ENCODE measurements around the gene IFRD1.

Gene IFRD1

GRCh38 chr7:112449902-112450806, at the start of gene IFRD1:
IFRD1 (plus strand) TSS chr7:112450460; CDS start chr7:112450689, 229 bp downstream.
- H3K4me3 ChIP-seq (ENCODE audit: low read length in 2 of 2) = peak within 1 kb of the TSS; percentile 98 to 99
- no peaks in the 10 kb centered on the region for H3K36me3 ChIP-seq (ENCODE audit: control insufficient read depth in 2 of 2, insufficient read depth in 2 of 2, low read length in 2 of 2)
- H3K27me3 ChIP-seq (ENCODE audit: control insufficient read depth in 1 of 2, insufficient read depth in 2 of 2, low read length in 2 of 2) = no peaks in the 10 kb centered on the region
- H3K27ac ChIP-seq (ENCODE audit: low read length) = peak within 1 kb of the TSS; percentile 99
- peak within 1 kb of the TSS; percentile 98 to 99 for H3K9ac ChIP-seq (ENCODE audit: low read length in 2 of 2)
- H3K4me1 ChIP-seq (ENCODE audit: control insufficient read depth, insufficient read depth, low read length) = peaks cover 23% of the 10 kb centered on the region
- H3K9me3 ChIP-seq (ENCODE audit: control insufficient read depth in 2 of 2, low read length in 2 of 2) = no peaks in the 10 kb centered on the region

DNA sequence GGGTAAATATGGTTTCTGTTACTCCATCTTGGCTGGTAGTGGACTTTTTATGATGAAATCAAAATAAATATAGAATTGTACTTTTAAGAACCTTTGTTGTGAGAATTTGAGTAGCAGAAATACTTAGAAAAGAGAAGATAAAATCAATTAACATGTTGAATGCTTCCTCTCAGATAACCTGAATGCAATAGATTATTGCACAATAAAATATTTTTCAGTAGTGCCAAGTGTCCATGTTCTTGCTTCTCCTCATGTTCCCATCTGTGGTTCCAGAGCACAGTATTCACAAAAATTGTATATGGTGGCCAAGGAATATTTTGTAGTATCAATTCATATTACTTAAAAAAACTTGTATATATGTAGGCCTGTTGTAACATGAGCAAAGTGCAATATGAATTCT, 45.9 kb upstream of the IFRD1 start:
- Histone ChIP-seq H3K27me3 (ENCODE audit: control insufficient read depth in 1 of 2, insufficient read depth in 2 of 2, low read length in 2 of 2) (no peaks in the 10 kb centered on the region), H3K27ac (ENCODE audit: low read length) (no peak overlapping the region), H3K9ac (ENCODE audit: low read length in 2 of 2) (no peak overlapping the region), H3K4me1 (ENCODE audit: control insufficient read depth, insufficient read depth, low read length) (no peaks in the 10 kb centered on the region), H3K36me3 (ENCODE audit: control insufficient read depth in 2 of 2, insufficient read depth in 2 of 2, low read length in 2 of 2) (no peaks in the 10 kb centered on the region), H3K9me3 (ENCODE audit: control insufficient read depth in 2 of 2, low read length in 2 of 2) (no peaks in the 10 kb centered on the region), H3K4me3 (ENCODE audit: low read length in 2 of 2) (no peak overlapping the region)

DNA sequence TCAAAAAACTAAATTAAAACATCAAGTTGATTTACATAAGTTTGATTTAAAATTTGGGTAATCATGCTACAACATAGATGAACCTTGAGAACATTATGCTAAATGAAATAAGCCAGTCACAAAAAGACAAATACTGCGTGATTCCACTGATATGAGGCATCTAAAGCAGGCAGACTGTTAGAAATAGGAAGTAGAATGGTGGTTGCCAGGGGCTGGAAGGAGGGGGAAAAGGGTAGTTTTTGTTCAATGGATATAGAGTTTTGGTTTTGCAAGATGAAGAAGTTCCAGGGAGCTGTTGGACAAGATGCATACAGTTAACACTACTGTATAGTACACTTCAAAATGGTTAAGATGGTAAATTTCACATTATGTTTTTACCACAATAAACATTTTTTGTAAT, 45.0 kb upstream of the IFRD1 start:
- no peaks in the 10 kb centered on the region for H3K4me1 ChIP-seq (ENCODE audit: control insufficient read depth, insufficient read depth, low read length)
- H3K27ac ChIP-seq (ENCODE audit: low read length) = no peak overlapping the region
- no peaks in the 10 kb centered on the region for H3K9me3 ChIP-seq (ENCODE audit: control insufficient read depth in 2 of 2, low read length in 2 of 2)
- H3K9ac ChIP-seq (ENCODE audit: low read length in 2 of 2) = no peak overlapping the region
- H3K36me3 ChIP-seq (ENCODE audit: control insufficient read depth in 2 of 2, insufficient read depth in 2 of 2, low read length in 2 of 2) = no peaks in the 10 kb centered on the region
- no peaks in the 10 kb centered on the region for H3K27me3 ChIP-seq (ENCODE audit: control insufficient read depth in 1 of 2, insufficient read depth in 2 of 2, low read length in 2 of 2)
- no peak overlapping the region for H3K4me3 ChIP-seq (ENCODE audit: low read length in 2 of 2)

GRCh38 chr7:112407261-112407660, 43.0 kb upstream of the IFRD1 start:
- H3K4me3 ChIP-seq (ENCODE audit: low read length in 2 of 2) = no peak overlapping the region
- no peak overlapping the region for H3K9ac ChIP-seq (ENCODE audit: low read length in 2 of 2)

DNA sequence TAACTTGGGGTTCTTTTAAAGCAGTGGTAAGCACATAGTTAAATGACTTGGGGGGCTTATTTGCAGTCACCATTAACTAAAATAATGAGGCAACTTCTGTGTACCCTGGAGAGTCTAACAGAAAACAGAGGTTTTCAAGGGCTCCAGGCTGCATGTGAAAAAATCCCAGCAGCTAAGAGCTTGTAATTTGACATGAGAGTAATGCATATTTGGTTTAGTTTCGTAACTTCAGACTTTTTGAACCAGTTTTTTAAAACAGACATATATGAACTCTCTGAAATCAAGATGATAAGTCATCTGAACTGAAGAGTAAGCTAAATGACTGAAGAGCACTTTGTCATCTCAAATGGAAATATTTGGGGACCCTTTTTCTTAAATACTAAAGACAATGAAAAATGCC, 40.2 kb upstream of the IFRD1 start:
- H3K4me1 ChIP-seq (ENCODE audit: control insufficient read depth, insufficient read depth, low read length) = no peaks in the 10 kb centered on the region
- no peak overlapping the region for H3K9ac ChIP-seq (ENCODE audit: low read length in 2 of 2)
- no peaks in the 10 kb centered on the region for H3K9me3 ChIP-seq (ENCODE audit: control insufficient read depth in 2 of 2, low read length in 2 of 2)
- H3K36me3 ChIP-seq (ENCODE audit: control insufficient read depth in 2 of 2, insufficient read depth in 2 of 2, low read length in 2 of 2) = no peaks in the 10 kb centered on the region
- no peak overlapping the region for H3K4me3 ChIP-seq (ENCODE audit: low read length in 2 of 2)
- H3K27ac ChIP-seq (ENCODE audit: low read length) = no peak overlapping the region
- no peaks in the 10 kb centered on the region for H3K27me3 ChIP-seq (ENCODE audit: control insufficient read depth in 1 of 2, insufficient read depth in 2 of 2, low read length in 2 of 2)

More at GRCh38 chr7:112407261-112407660, 43.0 kb upstream of the IFRD1 start:
- H3K36me3 ChIP-seq (ENCODE audit: control insufficient read depth in 2 of 2, insufficient read depth in 2 of 2, low read length in 2 of 2) = no peaks in the 10 kb centered on the region
- H3K27me3 ChIP-seq (ENCODE audit: control insufficient read depth in 1 of 2, insufficient read depth in 2 of 2, low read length in 2 of 2) = no peaks in the 10 kb centered on the region
- no peaks in the 10 kb centered on the region for H3K9me3 ChIP-seq (ENCODE audit: control insufficient read depth in 2 of 2, low read length in 2 of 2)
- H3K27ac ChIP-seq (ENCODE audit: low read length) = no peak overlapping the region
- no peaks in the 10 kb centered on the region for H3K4me1 ChIP-seq (ENCODE audit: control insufficient read depth, insufficient read depth, low read length)

- Histone ChIP-seq H3K9ac (ENCODE audit: low read length in 2 of 2) (no peak overlapping the region), H3K9me3 (ENCODE audit: control insufficient read depth in 2 of 2, low read length in 2 of 2) (no peaks in the 10 kb centered on the region), H3K27me3 (ENCODE audit: control insufficient read depth in 1 of 2, insufficient read depth in 2 of 2, low read length in 2 of 2) (no peaks in the 10 kb centered on the region), H3K27ac (ENCODE audit: low read length) (no peak overlapping the region), H3K4me3 (ENCODE audit: low read length in 2 of 2) (no peak overlapping the region), H3K4me1 (ENCODE audit: control insufficient read depth, insufficient read depth, low read length) (no peaks in the 10 kb centered on the region), H3K36me3 (ENCODE audit: control insufficient read depth in 2 of 2, insufficient read depth in 2 of 2, low read length in 2 of 2) (no peaks in the 10 kb centered on the region)
Measured at GRCh38 chr7:112411186-112411795, 39.0 kb upstream of the IFRD1 start.

- Histone ChIP-seq H3K9ac (ENCODE audit: low read length in 2 of 2) (no peak overlapping the region), H3K27ac (ENCODE audit: low read length) (no peak overlapping the region), H3K27me3 (ENCODE audit: control insufficient read depth in 1 of 2, insufficient read depth in 2 of 2, low read length in 2 of 2) (no peaks in the 10 kb centered on the region), H3K9me3 (ENCODE audit: control insufficient read depth in 2 of 2, low read length in 2 of 2) (no peaks in the 10 kb centered on the region), H3K4me1 (ENCODE audit: control insufficient read depth, insufficient read depth, low read length) (no peaks in the 10 kb centered on the region), H3K4me3 (ENCODE audit: low read length in 2 of 2) (no peak overlapping the region), H3K36me3 (ENCODE audit: control insufficient read depth in 2 of 2, insufficient read depth in 2 of 2, low read length in 2 of 2) (no peaks in the 10 kb centered on the region)
Measured at GRCh38 chr7:112414855-112415490, 35.3 kb upstream of the IFRD1 start.

- H3K9ac ChIP-seq (ENCODE audit: low read length in 2 of 2) = no peak overlapping the region
- no peaks in the 10 kb centered on the region for H3K9me3 ChIP-seq (ENCODE audit: control insufficient read depth in 2 of 2, low read length in 2 of 2)
- H3K27ac ChIP-seq (ENCODE audit: low read length) = no peak overlapping the region
- H3K36me3 ChIP-seq (ENCODE audit: control insufficient read depth in 2 of 2, insufficient read depth in 2 of 2, low read length in 2 of 2) = no peaks in the 10 kb centered on the region
- H3K27me3 ChIP-seq (ENCODE audit: control insufficient read depth in 1 of 2, insufficient read depth in 2 of 2, low read length in 2 of 2) = no peaks in the 10 kb centered on the region
- peaks cover 3% of the 10 kb centered on the region for H3K4me1 ChIP-seq (ENCODE audit: control insufficient read depth, insufficient read depth, low read length)
- no peak overlapping the region for H3K4me3 ChIP-seq (ENCODE audit: low read length in 2 of 2)
Measured at GRCh38 chr7:112416127-112416526, 34.1 kb upstream of the IFRD1 start.

DNA sequence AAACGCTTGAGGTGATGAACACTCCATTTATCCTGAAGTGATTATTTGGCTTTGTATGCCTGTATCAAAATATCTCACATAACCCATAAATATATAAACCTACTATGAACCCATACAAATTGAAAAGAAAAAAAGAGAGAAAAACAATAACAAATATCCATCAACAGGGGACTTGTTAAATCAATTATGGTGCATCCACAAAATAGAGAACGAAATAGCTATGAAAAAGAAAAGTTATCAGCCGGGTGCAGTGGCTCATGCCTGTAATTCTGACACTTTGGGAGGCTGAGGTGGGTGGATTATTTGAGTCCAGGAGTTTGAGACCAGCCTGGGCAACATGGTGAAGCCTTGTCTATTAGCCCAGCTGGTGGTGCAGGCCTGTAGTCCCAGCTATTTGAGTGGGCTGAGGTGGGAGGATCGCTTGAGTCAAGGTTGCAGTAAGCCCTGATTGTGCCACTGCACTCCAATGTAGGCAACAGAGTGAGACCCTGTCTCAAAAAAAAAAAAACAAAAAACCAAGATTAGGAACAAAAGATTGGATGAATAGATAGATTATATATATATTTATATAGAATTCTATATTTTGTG, 30.6 kb upstream of the IFRD1 start:
- Histone ChIP-seq H3K4me1 (ENCODE audit: control insufficient read depth, insufficient read depth, low read length) (peaks cover 9% of the 10 kb centered on the region), H3K27ac (ENCODE audit: low read length) (no peak overlapping the region), H3K9ac (ENCODE audit: low read length in 2 of 2) (no peak overlapping the region), H3K4me3 (ENCODE audit: low read length in 2 of 2) (no peak overlapping the region), H3K9me3 (ENCODE audit: control insufficient read depth in 2 of 2, low read length in 2 of 2) (no peaks in the 10 kb centered on the region), H3K36me3 (ENCODE audit: control insufficient read depth in 2 of 2, insufficient read depth in 2 of 2, low read length in 2 of 2) (no peaks in the 10 kb centered on the region), H3K27me3 (ENCODE audit: control insufficient read depth in 1 of 2, insufficient read depth in 2 of 2, low read length in 2 of 2) (no peaks in the 10 kb centered on the region)

DNA sequence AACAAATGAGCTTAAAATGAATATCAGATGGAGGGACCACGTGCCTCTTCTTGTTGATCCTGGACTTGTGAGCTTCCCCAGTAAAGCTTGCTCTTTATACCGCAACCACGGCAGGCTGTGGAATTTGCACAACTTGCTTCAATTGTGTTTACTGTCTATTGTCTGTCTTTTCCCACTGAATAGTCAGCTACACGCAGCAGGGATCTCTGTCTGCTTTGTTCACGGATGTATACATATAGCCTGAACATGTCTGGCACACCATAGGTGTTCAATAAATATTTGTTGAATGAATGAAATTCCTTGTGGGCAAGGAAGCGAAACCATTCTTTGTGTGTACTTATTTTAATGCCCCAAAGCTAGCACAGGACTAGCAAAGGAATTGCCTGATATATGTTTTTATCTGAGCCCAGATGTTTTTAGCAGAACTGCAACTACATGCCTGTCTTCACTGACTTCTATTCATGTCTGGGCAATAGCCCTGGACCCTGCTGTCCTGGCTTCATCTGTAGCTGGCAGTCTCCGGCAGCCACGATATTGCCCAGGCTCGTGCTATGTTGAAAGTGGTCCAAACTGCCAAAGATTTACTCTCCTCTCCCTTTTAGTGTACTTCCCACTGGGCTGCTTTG, 29.9 kb upstream of the IFRD1 start:
- peak overlapping the region; percentile 5 to 57 for H3K4me3 ChIP-seq (ENCODE audit: low read length in 2 of 2)
- H3K4me1 ChIP-seq (ENCODE audit: control insufficient read depth, insufficient read depth, low read length) = peaks cover 9% of the 10 kb centered on the region
- no peaks in the 10 kb centered on the region for H3K9me3 ChIP-seq (ENCODE audit: control insufficient read depth in 2 of 2, low read length in 2 of 2)
- H3K27ac ChIP-seq (ENCODE audit: low read length) = no peak overlapping the region
- no peaks in the 10 kb centered on the region for H3K27me3 ChIP-seq (ENCODE audit: control insufficient read depth in 1 of 2, insufficient read depth in 2 of 2, low read length in 2 of 2)
- H3K36me3 ChIP-seq (ENCODE audit: control insufficient read depth in 2 of 2, insufficient read depth in 2 of 2, low read length in 2 of 2) = no peaks in the 10 kb centered on the region
- peak overlapping the region in 1 of 2 donors; percentile 42 for H3K9ac ChIP-seq (ENCODE audit: low read length in 2 of 2)

Data from stomach smooth muscle (tissue), 2 donors.